Measurements from ENCODE around the gene PSG4. TPM values are rescaled to one million over a fixed set of nuclear protein-coding genes. Genes with fewer than 3 reads are reported as not detected.
"Not testable (repeated sequence)": the region's sequence is repeated elsewhere in the genome, so short reads cannot be mapped to it uniquely, and the experiment has no call there.

PSG4 gene
- total RNA-seq, 1 donor from 2014 or later: not detected

DNA sequence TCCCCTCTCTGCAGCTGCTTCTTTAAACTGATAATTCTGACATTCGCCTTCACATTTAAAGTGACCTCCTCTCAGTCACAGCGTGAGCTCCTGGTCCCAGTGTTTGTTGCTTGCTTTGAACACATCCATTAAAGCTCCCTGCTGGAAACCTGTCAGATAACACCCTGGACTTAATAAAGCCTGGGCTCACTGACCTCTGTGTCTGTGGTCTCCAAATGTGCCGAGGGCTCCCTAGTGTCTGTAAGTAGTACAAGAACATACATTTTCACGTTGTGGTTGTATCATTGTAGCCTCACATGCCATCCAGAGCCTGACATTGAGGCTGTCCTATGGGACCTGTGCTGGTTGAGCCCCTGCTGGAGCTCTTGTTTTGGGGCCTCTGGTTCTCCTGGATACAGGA is 2.6 kb upstream of the PSG4 start:
- no peak for TF ChIP-seq CTCF (IDR thresholded peaks at IDR 0.05; ENCODE audit: partially characterized antibody, unreplicated experiment)
- H3K27me3 Mint-ChIP-seq (ENCODE audit: unreplicated experiment): peaks cover 3% of the 10 kb centered on the region
- H3K4me1 Mint-ChIP-seq (ENCODE audit: low read depth, unreplicated experiment): no peaks in the 10 kb centered on the region
- H3K9me3 Mint-ChIP-seq (ENCODE audit: unreplicated experiment): peaks cover 6% of the 10 kb centered on the region
- no peak overlapping the region for H3K27ac Mint-ChIP-seq (ENCODE audit: unreplicated experiment)
- no peak overlapping the region for H3K4me3 Mint-ChIP-seq (ENCODE audit: unreplicated experiment)
- H3K36me3 Mint-ChIP-seq (ENCODE audit: unreplicated experiment): no peaks in the 10 kb centered on the region
- DNase-seq: no peak

GRCh38 chr19:43207174-43207573 is 1.7 kb upstream of the PSG4 start:
- H3K27me3 Mint-ChIP-seq (ENCODE audit: unreplicated experiment); H3K4me1 Mint-ChIP-seq (ENCODE audit: low read depth, unreplicated experiment); H3K36me3 Mint-ChIP-seq (ENCODE audit: unreplicated experiment); H3K4me3 Mint-ChIP-seq (ENCODE audit: unreplicated experiment); H3K9me3 Mint-ChIP-seq (ENCODE audit: unreplicated experiment): not testable (repeated sequence)
- peak overlapping the region; percentile 48 for H3K27ac Mint-ChIP-seq (ENCODE audit: unreplicated experiment)
- DNase-seq: peak; percentile 51
- peak; percentile 71 for TF ChIP-seq CTCF (IDR thresholded peaks at IDR 0.05; ENCODE audit: partially characterized antibody, unreplicated experiment)

DNA sequence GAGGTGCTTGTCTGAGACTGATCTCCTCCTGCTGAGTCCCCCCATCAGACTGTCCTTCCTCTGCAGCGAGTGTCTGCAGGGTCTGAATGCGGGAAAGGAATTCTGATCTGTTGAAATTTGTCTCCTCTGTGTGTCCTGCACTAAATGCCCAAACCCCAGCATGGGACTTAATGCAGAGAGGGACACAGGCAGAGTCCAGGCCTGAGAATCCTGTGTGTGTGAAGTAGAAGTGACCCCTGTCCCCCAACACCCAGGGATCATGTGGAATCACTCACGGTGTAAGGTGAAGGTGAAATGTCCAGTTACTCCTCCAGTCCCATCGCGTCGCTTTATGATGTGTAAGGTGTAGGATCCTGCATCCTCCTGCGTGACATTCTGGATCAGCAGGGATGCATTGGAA is 1.8 kb downstream of the PSG4 start:
- H3K27me3 Mint-ChIP-seq (ENCODE audit: unreplicated experiment); H3K27ac Mint-ChIP-seq (ENCODE audit: unreplicated experiment); H3K4me1 Mint-ChIP-seq (ENCODE audit: low read depth, unreplicated experiment); H3K4me3 Mint-ChIP-seq (ENCODE audit: unreplicated experiment); DNase-seq; H3K36me3 Mint-ChIP-seq (ENCODE audit: unreplicated experiment); H3K9me3 Mint-ChIP-seq (ENCODE audit: unreplicated experiment): not testable (repeated sequence)

DNA sequence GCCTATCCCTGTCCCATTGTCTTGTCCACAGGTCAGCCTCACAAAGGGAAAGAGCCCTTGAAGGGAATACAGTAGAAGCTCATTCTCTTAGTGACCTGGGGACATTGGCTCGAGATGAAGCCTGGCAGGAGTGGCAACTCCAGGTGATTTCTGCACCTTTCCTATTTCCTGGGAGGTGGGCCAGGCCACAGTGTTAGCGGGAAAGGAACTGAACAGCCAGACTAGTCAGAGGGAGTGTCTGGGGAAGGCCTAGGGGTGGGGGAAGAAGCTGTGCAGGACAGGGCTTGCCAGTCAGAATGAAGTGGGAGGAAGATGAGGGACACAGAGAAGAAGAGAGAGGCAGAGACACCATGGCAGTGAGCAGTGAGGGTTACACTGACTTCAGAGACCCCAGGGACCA is 3.5 kb downstream of the PSG4 start:
- H3K27ac Mint-ChIP-seq (ENCODE audit: unreplicated experiment); H3K36me3 Mint-ChIP-seq (ENCODE audit: unreplicated experiment); H3K4me3 Mint-ChIP-seq (ENCODE audit: unreplicated experiment); DNase-seq; H3K27me3 Mint-ChIP-seq (ENCODE audit: unreplicated experiment); H3K4me1 Mint-ChIP-seq (ENCODE audit: low read depth, unreplicated experiment); H3K9me3 Mint-ChIP-seq (ENCODE audit: unreplicated experiment): not testable (repeated sequence)

DNA sequence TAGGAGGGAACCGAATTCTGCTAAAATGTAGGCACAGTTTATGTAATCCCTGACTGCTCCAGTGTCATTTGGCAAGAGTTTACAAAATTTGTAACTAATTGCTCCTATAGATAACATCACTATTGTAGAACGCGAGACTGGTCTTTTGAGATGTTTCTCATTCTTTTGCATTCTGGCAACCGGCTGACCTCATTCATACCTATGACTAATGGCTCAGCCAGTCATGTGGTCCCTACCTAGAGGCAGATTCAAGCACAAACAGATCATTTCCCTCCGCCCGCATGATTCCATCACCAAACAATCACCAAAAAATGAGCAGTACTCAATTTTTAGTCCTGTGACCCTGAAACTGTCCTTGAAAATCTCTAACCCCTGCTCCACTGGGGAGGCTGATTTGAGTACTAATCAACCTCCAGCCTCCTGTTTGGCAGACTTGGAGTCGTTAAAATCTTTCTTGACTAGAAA is 4.1 kb downstream of the PSG4 start:
- DNase-seq; H3K4me1 Mint-ChIP-seq (ENCODE audit: low read depth, unreplicated experiment); H3K27ac Mint-ChIP-seq (ENCODE audit: unreplicated experiment); H3K36me3 Mint-ChIP-seq (ENCODE audit: unreplicated experiment); H3K27me3 Mint-ChIP-seq (ENCODE audit: unreplicated experiment); H3K9me3 Mint-ChIP-seq (ENCODE audit: unreplicated experiment); H3K4me3 Mint-ChIP-seq (ENCODE audit: unreplicated experiment): not testable (repeated sequence)

GRCh38 chr19:43198686-43199419 is 6.6 kb downstream of the PSG4 start:
- not testable (repeated sequence) for H3K27me3 Mint-ChIP-seq (ENCODE audit: unreplicated experiment); H3K4me3 Mint-ChIP-seq (ENCODE audit: unreplicated experiment); H3K36me3 Mint-ChIP-seq (ENCODE audit: unreplicated experiment); H3K4me1 Mint-ChIP-seq (ENCODE audit: low read depth, unreplicated experiment); H3K27ac Mint-ChIP-seq (ENCODE audit: unreplicated experiment); H3K9me3 Mint-ChIP-seq (ENCODE audit: unreplicated experiment)
- peak; percentile 21 for TF ChIP-seq CTCF (IDR thresholded peaks at IDR 0.05; ENCODE audit: partially characterized antibody, unreplicated experiment)
- DNase-seq: peak; percentile 57

DNA sequence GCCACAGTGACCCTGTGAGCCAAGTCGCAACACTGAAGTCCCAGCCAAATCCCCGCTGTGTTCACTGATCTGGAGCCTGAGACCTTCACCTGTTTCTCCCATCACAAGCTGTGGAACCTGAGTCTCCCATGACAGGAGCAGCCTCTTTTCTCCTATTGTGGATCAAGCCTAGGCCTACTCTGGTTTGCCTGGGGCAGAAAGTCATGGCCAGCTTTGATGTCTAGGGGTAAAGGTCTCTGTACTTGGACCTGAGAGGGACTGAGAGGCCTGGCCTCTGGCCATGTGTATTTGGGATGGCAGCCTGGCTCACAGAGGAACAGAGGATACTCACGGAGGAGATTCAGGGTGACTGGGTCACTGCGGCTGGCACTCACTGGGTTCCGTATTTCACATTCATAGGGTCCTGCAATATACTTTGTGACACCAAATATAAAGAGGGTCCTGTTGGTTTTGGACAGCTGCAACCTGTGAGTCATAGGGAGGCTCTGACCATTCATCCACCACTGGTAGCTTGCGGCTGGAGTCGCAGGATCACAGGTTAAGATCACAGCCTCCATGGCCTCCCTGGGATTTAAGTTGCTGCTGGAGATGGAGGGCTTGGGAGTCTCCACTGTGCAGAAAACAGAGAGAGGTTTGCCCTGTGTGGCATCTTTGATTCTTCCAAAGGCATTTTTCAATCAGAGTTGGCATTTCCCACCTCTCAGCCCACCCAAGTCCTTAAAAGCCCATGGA is 7.6 kb downstream of the PSG4 start:
- not testable (repeated sequence) for H3K9me3 Mint-ChIP-seq (ENCODE audit: unreplicated experiment); DNase-seq; H3K36me3 Mint-ChIP-seq (ENCODE audit: unreplicated experiment)

DNA sequence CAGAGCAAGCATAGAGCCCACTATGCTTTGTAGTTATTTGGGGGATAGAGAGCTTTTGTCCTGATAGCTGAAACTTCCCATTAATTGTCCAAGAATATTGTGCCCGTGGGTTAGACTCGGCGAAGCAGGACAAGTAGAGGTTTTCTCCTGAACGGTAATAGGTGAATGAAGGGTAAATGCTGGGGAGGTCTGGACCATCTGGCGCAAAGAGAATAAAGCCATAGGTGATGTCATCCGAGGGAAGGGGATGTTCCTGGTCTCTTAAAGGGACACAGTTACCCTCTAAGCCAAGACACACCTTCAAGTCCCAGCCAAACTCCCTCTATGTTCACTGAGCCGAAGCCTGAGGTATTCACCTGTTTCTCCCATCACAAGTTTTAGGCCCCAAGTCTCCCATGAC is 11.0 kb downstream of the PSG4 start:
- not testable (repeated sequence) for H3K36me3 Mint-ChIP-seq (ENCODE audit: unreplicated experiment)

More for the DNA sequence above, 7.6 kb downstream of the PSG4 start:
- H3K27me3 Mint-ChIP-seq (ENCODE audit: unreplicated experiment); H3K4me1 Mint-ChIP-seq (ENCODE audit: low read depth, unreplicated experiment); H3K27ac Mint-ChIP-seq (ENCODE audit: unreplicated experiment); H3K4me3 Mint-ChIP-seq (ENCODE audit: unreplicated experiment): not testable (repeated sequence)

DNA sequence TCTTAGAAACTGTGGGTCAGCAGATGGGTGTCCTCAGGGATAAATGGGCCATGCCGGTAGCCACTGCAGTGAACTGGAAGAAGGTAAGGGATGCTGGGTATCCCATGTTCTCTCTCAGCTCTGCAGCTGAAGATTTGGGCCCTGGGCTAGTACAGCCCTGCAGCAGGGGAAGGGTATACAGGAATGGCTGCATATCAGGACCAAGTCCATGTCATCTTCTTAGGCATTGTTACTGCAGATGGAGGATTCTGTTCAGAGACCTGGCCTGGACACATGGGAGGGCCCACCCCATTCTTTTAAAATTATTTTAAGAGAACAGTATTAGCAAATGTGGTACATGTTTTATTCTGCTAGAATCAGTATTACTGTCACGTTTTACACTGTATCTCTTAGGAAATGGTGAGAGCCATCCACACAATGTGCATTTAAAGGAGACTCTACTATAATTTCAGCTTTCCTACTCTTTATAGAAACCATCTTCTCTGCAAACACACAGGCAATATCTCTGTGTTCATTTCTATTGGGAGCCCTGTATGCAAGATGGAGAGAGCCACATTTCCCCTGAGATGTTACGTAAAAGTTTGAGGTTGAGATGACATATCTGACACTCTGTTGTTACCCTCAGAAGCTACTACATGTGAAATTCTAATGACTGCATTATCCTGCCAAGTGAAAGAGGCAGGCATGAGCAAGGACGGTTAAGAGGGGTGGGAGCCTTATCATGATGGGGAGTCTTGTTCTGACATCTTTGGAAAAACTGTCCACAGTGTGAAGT is 12.9 kb downstream of the PSG4 start:
- H3K4me3 Mint-ChIP-seq (ENCODE audit: unreplicated experiment); H3K4me1 Mint-ChIP-seq (ENCODE audit: low read depth, unreplicated experiment); H3K36me3 Mint-ChIP-seq (ENCODE audit: unreplicated experiment); DNase-seq; H3K27ac Mint-ChIP-seq (ENCODE audit: unreplicated experiment); H3K9me3 Mint-ChIP-seq (ENCODE audit: unreplicated experiment); H3K27me3 Mint-ChIP-seq (ENCODE audit: unreplicated experiment): not testable (repeated sequence)

More for the DNA sequence above, 11.0 kb downstream of the PSG4 start:
- not testable (repeated sequence) for DNase-seq; H3K4me1 Mint-ChIP-seq (ENCODE audit: low read depth, unreplicated experiment); H3K4me3 Mint-ChIP-seq (ENCODE audit: unreplicated experiment); H3K9me3 Mint-ChIP-seq (ENCODE audit: unreplicated experiment); H3K27me3 Mint-ChIP-seq (ENCODE audit: unreplicated experiment); H3K27ac Mint-ChIP-seq (ENCODE audit: unreplicated experiment)

Data from glutamatergic neuron (in vitro differentiated cells).